ENCODE data around the gene HAL.

- TF ChIP-seq CTCF (conservative IDR thresholded peaks at IDR 0.05; ENCODE audit: low read depth, low read length) (no peak), EZH2 (IDR thresholded peaks at IDR 0.05; ENCODE audit: low read length, unreplicated experiment) (no peak), EZH2phosphoT487 (IDR thresholded peaks at IDR 0.05; ENCODE audit: borderline replicate concordance, low read length) (no peak)
Measured at GRCh38 chr12:95974358-95974757, 21.8 kb downstream of the HAL start.

Measured in PC-3 (cell line).